ENCODE data around the gene VWA8.
"Not testable (repeated sequence)": the region's sequence is repeated elsewhere in the genome, so short reads cannot be mapped to it uniquely, and the experiment has no call there.

The VWA8 gene

DNA sequence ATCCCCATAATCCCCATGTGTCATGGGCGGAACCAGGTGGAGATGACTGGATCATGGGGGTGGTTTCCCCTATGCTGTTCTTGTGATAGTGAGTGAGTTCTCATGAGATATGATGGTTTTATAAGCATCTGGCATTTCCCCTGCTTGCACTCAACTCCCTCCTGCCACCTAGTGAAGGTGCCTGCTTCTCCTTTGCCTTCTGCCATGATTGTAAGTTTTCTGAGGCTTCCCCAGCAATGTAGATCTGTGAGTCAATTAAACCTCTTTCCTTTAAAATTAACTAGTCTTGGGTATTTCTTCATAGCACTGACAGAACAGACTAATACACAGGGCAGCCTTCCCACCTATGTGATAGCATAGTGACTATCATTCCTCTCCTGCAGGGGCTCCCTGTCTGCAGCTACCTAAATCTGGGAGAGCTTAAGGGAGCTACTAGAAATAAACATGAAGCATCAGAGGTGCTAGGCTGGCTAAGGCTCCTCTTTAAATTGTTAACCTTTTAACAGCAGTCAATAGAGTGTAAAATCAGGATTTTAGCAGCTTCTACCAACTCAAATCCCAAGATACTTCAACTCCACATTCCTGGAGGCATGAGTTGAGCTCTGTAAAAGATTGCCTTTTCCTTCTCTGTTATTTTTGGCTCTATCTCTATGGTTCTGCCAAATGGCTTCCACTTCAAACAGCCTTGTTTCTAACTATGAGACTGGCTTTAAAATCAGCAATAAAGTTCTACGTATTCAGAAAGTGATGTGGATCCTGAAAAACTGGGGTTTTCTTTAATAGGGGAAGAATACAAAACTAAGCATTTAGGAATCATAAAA lies 112.3 kb downstream of the VWA8 start:
- no peak for DNase-seq

DNA sequence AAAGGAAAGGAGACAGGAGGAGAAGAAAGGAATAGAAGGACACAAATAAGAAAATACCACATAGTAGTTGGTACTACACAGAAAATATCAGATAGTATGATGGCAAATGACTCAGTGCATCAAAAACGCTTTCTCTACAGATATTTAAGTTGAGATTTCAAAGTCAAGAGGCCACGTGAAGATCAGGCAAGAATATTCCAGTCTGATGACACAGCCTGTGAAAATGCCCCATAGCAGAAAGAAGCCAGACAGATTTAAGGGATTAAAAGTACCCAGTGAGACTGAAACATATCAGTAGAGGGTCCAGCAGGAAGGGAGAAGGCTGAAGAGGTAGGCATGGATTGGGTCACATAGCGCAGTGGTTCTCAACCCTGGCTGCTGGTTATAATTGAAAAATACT lies 113.7 kb downstream of the VWA8 start:
- DNase-seq = no peak

DNA sequence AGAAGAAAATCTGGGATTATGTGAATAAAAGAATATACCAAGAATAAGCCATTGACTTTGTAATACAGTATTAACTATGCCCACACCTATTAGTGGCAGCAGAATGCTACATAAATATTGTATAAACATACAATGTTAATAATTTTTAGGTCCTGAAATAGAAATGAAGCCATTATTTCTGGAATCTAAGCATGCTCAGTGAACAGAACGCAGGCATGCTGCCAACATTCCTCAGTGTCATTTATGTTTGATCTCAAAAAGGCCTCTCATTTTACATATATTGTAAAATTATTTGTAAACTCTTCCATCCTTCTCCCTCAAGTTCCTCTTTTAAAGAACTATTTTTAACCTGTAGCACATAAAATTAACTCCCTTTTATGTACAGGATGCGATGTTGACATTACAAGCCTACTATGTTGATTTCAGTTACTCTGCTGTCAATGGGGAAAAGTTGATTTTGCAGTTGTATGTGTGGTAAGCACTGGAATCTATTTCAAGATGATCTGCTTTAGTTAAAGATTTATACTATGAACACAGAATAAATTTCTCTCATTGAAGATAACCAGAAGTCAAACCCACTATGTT lies 118.8 kb downstream of the VWA8 start:
- DNase-seq = no peak

DNA sequence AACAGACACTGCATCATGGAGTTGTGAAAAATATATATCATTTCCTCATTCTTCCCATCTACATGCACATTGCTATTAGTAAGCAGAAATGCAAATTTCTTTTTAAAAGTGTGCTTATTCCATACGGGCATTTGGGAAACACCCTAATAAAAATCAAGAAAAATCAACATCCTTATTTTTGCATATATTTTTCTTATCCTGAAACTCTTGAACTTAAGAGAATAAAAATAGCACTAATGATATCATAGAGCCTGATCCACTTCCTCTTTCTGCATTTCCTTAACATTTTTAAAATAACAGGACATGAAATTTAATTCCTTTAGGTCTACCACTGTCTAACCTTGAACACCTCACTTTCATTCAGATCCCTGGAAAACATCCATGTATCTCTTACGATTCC lies 123.3 kb downstream of the VWA8 start:
- DNase-seq = no peak

DNA sequence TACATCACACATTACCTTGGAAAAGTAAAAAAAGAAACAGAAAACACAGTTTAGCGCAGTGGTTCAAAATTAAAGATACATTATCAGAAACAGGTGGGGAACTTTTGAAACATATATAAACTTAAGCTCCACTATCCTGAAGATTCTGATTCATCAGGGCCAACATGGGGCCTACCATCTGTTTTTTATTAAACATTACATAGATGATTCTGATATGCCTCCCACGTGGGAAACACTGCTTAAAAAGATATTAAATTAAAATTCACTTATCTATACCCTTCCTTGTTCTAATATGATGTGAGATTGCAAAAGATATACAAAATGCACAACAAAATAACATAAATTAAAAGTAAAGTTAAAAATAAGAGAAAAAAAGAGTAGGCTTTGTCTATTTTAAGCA lies 125.0 kb downstream of the VWA8 start:
- no peak for DNase-seq

DNA sequence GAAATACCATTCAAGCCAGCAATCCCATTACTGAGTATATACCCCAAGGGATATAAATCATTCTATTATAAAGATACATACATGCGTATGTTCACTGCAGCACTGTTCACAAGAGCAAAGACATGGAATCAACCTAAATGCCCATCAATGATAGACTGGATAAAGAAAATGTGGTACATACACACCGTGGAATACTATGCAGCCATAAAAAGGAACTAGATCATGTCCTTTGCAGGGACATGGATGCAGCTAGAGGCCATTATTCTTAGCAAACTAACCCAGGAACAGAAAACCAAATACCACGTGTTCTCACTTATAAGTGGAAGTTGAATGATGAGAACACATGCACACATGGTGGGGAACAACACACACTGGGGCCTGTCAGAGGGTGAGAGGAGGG lies 126.2 kb downstream of the VWA8 start:
- not testable (repeated sequence) for DNase-seq

DNA sequence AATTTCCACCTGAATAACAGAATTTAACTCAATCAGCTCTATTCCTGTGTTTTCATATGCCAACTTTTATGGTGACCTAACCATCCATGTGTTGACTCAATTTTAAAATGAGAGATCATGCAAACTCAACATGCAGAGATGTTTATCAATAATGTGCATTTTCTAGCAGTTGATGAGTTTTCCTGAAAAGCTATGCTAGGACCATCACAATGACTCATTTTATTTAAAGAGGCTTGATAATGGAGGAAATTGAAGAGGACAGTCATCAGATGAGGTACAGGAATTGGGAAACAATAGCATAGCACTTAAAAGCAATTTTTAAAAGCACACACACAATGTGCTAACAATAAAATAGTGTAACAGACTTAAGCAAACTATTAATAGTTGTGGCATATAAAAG lies 127.1 kb downstream of the VWA8 start:
- DNase-seq = no peak

DNA sequence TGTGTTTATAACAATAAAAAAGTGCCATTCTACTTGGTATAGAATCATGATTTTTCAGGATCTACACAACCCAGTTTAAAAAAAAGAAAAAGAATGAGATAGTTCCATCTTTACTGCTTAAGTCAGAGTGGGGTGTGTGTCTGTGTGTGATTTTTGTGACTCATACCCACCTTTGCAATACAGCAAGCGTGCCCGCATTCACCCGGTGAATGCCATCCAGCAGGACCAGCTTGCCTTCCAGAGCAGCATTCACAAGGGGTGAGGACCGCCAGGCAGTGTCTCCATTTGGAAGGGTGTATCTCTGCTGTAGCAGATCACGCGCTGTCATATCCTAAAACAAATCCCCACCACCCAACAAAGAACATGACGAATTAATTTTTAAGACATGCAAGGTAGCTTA lies 127.7 kb downstream of the VWA8 start:
- no peak for DNase-seq

DNA sequence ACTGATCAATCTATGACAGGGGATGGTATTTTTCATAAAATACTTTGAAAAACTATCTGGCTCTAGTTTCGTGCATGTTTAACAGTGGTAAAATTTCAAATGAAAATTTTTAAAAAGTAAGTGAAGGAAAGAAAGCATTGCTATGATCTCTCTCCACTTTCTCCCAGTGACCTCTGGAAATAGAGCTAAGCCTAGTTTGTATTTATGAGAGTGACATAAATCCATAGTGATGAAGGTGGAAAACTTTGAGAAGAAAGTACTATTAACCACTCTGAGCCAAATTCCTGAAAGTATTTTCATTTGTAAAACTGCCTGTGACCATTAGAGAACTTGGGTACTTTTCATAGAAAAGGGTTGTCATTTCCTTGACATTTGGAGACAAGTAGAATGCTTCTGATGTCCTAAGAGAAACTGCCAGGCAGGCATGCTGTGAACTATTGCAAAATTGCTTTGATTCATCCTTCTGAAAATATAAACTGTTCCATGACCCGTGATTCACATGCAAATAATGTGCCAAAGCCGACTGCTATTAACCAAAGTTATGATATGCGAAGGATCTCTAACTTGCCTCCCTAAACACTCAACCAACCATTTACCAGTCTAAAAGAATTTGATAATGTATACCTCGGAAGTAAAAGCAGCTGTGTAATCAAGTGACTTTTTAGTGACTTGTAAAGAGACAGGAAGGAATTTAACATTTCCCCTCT lies 133.2 kb downstream of the VWA8 start:
- no peak for DNase-seq

DNA sequence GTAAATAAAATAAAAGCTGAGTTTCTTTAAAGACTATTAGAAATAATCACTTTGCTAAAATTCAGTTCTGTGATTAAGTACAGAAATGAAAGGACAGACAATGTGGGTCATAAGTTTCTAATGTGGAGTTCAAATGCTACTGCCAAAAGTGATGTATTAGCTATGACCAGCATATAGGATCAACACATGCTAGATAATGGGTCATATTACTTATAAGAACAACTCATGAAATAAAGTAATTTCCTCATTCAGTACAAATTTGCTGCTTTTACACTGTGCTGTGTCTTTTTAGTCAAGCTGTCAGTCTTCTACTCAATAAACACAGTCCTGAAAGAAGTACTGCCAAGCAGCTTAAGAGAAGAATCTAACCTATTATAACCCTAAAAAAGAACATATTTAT lies 135.2 kb downstream of the VWA8 start:
- DNase-seq = no peak

DNA sequence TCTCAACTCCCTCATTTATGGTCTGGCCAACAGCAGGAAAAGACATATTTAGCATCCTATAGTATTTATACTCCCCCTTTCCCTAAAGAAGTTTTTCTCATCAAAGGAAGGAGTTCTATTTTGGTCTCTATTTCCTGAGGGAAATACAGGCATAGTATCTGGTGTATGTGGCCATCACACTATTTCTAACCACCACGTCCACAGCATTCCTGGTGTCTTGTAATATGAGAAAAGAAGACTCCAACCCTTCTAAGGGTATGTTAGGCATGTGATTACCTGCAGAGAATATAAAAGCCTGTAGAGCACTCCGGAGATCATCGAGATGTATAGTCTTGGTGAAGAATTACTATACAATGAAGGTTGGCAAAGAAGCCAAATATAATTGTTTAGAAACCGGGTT lies 137.4 kb downstream of the VWA8 start:
- no peak for DNase-seq

DNA sequence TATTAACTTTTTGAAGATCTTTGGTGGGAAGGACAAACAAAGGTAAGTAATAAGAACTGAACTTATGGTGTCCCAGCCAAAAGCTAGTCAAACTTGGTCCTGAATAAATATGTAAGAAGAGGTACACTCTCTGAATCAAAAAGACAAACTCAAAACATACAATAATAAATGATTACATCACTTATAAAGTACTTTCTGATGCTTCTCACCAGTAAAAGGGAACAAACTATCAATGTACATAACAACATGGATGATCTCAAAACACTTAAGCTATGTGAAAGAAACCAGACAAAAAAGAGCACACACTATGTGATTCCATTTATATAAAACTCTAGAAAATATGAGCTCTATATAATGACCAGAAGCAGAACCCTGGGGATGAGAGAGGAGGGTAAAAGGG lies 138.3 kb downstream of the VWA8 start:
- DNase-seq = no peak

DNA sequence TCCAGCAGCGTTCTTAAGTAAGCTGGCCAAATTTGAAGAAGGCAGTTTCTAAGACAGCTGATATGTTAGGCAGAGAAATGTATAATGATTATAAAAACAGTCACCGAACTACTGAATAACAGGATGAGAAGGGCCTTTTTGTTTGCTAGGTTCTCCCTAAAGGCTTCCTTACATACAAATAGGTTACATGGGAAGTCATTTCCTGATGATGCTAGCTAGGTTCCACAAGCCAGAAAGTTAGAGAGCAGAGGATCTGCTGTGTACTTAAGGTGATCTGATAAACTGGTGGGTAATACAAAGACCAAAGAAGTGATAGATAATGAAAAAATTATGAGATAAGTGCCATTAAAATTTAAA lies 139.7 kb downstream of the VWA8 start:
- DNase-seq = no peak

DNA sequence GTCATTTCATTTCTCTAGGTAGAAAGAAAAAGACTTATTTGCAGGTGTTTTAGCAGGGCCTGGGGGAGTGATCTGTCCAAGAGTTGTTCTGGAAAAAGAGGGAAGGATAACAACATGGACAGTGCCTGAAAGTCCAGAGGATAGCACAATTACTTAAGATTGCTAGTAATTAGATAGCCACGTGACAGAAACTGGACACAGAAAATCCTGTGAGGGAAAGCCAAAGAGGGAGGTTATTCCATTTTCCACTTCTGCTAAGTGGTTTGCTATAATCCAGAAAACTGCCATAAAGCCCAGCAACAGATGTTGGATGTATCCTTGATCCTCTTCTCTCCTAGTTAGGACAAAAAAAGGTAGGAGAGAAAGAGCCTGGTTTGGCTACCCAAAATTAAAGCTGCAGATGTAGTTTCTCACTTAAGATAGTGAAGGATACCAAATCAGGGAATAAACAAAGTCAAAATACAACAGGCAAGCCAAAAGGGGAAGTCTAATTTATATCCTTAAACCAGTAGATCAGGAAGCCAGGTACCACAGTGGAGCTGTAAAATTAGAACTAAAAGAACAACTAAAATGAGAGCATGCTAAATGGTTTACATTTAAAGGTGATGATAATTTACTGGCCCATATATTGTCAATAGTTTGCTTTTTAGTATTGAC lies 140.2 kb downstream of the VWA8 start:
- no peak for DNase-seq

DNA sequence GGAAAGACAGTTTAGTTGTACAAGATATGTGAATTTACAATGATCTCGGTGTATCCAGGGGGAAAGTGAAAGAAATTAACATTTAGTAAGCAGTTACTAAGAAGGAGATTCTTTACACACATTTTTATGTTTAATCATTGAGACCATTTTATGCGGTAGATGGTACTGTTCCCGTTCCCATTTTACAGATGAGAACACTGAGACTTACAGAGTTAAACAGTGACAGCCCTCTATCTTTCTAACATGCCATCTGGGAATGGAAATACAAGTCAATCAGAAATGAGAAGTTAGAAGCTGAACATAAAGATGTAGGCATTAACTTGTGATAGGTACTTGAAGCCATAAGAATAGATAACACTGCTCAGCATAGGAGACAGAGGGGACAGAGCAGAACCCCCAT lies 144.9 kb downstream of the VWA8 start:
- DNase-seq = no peak

DNA sequence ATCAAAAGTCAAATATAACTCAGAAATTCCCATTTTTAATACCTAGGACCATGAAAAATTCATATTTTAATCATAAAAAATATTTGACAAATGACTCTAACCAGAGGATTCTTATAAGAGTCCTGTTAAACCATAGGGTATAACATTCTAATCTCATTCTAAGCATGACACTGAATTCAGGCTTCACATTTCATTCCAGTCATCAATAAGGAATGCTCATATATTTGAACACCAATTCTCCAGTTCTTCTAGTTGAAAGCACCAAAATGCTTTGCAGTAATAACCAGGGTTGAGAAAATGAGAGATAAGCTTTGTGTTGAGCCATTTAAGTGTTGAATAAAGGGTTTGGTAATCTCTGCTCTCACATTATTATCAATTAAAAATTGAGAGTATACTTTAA lies 147.5 kb downstream of the VWA8 start:
- no peak for DNase-seq

DNA sequence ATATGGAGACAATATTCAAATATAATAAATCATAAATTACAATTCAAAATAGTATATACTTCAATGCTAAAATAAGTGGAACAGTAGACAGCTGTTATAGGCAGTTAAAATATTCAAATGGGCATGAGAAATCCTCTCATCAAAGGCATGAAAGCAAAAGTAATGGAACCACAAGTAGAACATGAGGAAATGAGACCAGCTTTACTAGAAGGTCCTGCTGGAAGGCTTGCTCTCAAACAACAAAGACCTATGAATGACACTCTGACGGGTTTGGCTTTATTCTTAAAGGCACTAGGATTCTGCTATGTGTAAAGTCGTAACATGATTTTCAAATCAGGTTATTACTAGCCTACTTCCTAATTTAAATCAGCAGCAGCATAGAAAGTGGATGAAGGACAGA lies 148.1 kb downstream of the VWA8 start:
- no peak for DNase-seq

DNA sequence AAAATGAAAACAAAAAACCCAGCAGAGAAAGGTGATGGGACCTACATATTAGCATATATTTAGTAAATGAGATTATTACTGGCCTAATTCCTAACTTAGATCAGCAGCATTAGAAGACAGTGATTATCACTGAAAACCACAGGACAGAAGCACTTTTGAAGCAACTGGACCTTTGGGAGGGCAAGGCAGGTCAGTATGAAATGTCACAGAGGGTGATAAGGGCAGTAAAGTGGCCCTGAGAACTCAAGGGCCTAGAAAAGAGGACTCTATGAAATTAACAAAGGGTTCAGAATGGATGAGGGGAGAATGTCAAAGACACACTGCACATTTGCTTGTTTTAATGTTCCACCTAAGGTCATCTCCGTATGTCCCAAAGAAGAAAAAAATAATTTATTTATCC lies 148.7 kb downstream of the VWA8 start:
- no peak for DNase-seq

DNA sequence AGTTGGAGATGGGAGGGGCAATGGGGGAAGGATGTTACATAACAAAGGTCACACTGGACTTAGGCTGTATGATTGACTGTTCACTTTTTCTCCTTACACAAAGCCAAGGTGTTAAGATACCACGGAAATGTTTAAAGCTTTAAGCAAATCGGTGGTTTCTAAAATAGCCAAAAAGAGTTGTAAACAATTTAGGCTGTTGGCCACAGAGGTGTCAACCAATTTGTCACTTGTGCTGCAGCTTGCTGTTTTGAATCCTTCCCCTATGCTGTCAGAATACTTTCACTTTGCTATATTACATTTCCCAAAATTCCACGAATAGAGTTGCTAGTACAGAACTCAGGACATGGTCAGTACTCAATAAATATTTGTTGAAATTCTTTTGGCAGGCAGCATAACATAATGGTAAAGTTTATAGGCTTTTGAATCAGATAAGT lies 149.3 kb downstream of the VWA8 start:
- no peak for DNase-seq

DNA sequence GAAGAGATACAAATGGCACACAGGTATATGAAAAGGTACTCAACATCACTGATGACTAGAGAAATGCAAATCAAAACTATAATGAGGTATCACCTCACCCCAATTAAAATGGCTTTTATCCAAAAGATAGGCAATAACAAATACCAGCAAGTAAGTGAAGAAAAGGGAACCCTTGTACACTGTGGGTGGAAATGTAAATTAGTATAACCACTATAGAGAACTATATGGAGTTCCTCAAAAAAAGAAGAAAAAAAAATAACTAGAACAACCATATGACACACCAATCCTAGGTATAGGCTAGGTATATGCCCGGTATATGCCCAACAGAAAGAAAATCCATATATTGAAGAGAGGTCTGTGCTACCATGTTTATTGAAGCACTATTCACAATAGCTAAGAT lies 150.9 kb downstream of the VWA8 start:
- DNase-seq = no peak

DNA sequence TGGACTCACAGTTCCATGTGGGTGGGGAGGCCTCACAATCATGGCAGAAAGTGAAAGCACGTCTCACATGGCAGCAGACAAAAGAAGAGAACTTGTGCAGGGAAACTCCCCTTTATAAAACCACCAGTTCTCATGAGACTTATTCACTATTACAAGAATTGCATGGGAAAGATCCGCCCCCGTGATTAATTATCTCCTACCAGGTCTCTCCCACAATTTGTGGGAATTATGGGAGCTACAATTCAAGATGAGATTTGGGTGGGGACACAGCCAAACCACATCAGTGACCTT lies 157.5 kb downstream of the VWA8 start:
- DNase-seq = not testable (repeated sequence)

DNA sequence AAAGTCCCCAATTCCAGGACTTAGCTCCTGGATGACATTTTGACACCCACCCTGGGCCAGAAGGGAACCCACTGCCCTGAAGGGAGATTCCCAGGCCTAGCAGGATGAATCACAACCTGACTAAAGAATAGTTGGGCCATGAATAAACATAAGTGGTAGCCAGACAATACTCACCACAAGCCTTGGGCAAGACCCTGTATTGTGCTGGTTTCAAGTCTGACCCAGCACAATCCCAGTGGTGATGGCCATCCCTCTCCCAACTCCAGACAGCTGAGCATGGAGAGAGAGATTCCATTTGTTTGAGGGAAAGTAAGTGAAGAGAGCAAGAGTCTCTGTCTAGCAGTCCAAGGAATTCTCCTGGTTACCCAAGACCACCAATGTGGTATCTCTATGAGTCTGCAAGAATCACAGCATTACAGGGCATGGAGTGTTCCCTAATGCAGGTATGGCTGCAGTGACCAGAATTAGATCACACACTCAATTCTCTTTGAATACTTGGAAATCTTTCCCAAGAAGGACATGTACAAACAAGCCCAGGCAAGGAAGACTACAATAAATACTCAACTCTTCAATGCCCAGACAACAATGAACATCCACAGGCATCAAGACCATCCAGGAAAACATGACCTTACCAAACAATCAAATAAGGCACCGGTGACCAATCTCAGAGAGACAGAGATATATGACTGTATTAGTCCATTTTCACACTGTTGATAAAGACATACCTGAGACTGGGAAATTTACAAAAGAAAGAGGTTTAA lies 158.0 kb downstream of the VWA8 start:
- DNase-seq = no peak

DNA sequence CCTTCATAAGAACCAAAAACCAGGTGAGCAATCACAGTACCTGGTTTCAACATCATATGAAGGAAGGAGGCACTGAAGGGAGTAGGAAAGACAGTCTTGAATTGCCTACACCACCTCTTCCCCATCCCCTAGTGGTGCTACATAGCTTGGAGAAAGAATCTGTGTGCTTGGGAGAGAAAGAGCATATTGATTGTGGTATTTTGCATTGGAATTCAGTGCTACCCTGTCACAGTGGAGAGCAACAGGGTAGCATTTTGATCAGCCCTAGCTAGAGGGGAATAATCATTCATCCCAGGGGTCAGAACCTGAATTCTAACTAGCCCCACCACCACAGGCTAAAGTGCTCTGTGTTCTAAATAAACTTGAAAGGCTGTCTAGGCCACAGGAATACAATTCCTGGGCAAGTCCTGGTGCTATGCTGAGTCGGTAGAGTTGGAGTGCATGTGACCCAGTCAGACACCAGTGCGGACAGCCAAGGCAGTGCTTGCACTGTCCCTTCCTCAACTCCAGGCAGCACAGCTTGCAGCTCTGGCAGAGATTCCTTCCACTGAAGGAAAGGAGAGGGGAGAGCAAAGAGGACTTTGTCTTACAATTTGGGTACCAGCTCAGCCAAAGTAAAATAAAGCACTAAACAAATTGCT lies 158.7 kb downstream of the VWA8 start:
- no peak for DNase-seq
